A673 (cell line): ENCODE data around the gene NOTCH4.

ENCODE experiments used
- EZH2 ChIP-seq: fragments of 200-600 bp; sonication (generic); IDR thresholded peaks from 2 replicates; pipeline ENCODE4 v1.6.1; 2017; ENCODE audit warnings: borderline replicate concordance, low read depth, mild to moderate bottlenecking, mixed read lengths, antibody characterized with exemption, low read length; ENCODE audit not compliant: poor library complexity, severe bottlenecking
- TF ChIP-seq, protein P1 (sequence below): fragments of 300-800, 200-600 bp; sonication (generic); conservative IDR thresholded peaks from 2 replicates; pipeline ENCODE4 v1.5.1; 2017; ENCODE audit warnings: low read depth, mild to moderate bottlenecking, antibody characterized with exemption, low read length, moderate library complexity, mixed read lengths

DNA sequence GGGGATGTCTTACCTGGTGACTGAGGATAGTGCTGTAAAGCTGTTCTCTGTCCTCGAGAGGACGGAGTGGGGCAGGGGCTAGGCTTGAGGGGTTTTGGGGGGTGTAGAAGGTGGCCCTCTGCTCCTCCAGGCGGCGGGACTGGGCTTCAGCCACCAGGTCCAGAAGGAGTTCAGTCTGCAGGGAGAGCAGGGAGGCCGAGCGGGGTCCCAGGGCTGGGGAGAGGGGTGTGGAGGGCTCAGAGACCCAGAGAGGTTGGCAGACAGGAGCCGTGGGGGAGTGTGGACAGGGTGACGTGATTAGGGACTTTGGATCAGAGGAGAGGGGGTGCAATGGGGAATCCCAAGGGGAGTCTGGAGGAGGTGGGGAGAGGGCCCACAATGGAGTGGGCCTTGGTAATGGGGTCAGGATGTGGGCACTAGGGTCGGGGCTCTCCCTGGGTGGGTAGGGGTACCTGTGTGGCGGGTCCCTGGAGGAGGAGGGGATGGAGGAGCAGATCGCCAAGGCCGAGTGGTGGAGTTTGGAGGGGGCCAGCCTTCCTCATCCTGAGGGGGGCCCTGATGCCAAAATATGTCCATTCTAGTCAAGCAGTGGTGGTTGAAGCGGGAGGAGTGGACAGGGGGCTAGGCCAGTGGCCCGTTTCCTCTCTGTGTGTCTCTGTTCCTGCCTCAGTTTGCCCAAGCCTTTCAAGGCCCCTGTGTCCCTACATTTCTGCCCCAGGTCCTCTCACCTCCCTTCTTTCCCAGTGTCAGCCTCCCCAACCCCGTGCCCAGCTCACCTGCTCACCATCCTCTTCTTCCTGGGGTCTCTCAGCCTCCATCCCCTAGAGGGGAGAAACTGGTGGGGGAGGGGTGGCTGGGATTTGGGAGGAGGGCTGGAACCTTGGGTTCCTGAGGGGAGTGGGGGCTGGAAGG is 31.9 kb downstream of the NOTCH4 start:
- no peak for TF ChIP-seq EZH2
- TF ChIP-seq, protein P1, sequence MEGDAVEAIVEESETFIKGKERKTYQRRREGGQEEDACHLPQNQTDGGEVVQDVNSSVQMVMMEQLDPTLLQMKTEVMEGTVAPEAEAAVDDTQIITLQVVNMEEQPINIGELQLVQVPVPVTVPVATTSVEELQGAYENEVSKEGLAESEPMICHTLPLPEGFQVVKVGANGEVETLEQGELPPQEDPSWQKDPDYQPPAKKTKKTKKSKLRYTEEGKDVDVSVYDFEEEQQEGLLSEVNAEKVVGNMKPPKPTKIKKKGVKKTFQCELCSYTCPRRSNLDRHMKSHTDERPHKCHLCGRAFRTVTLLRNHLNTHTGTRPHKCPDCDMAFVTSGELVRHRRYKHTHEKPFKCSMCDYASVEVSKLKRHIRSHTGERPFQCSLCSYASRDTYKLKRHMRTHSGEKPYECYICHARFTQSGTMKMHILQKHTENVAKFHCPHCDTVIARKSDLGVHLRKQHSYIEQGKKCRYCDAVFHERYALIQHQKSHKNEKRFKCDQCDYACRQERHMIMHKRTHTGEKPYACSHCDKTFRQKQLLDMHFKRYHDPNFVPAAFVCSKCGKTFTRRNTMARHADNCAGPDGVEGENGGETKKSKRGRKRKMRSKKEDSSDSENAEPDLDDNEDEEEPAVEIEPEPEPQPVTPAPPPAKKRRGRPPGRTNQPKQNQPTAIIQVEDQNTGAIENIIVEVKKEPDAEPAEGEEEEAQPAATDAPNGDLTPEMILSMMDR, result no peak
